Tibial nerve (tissue), 4 donors: ENCODE measurements around the gene SKAP1. TPM values are rescaled to one million over a fixed set of nuclear protein-coding genes. Genes with fewer than 3 reads are reported as not detected.

Source experiments
- DNase-seq, 2 donors: peaks; one replicate each; pipeline ENCODE4 v3.0.0-alpha.2; 2019; ENCODE audit warnings: low spot score in 2 of 2
- H3K27ac ChIP-seq, 4 donors: fragments of 200-600 bp; sonication (generic) in 3 of 4; one replicate each; pipeline ENCODE4 v1.5.1; 2017 to 2019; ENCODE audit warnings: mild to moderate bottlenecking in 1 of 4
- H3K27me3 ChIP-seq, 2 donors: fragments of 200-600 bp; sonication (generic) in 1 of 2; one replicate each; pipeline versions ENCODE4 v1.5.1 to v1.6.0; 2017 to 2019
- H3K36me3 ChIP-seq, 3 donors: fragments of 200-600 bp; sonication (generic); one replicate each; pipeline ENCODE4 v1.5.1; 2018 to 2019
- H3K4me1 ChIP-seq, 4 donors: fragments of 200-600 bp; sonication (generic) in 3 of 4; one replicate each; pipeline ENCODE4 v1.5.1; 2017 to 2019
- H3K4me3 ChIP-seq, 4 donors: fragments of 200-600 bp; sonication (generic) in 3 of 4; one replicate each; pipeline ENCODE4 v1.5.1; 2017 to 2019; ENCODE audit warnings: mild to moderate bottlenecking in 1 of 4, moderate library complexity in 1 of 4
- H3K9me3 ChIP-seq, 4 donors: fragments of 200-600 bp; sonication (generic) in 3 of 4; one replicate each; pipeline ENCODE4 v1.5.1; 2017 to 2019
- EP300 ChIP-seq, 2 donors: sonication (generic); formaldehyde crosslinking; IDR thresholded peaks; one replicate each; pipeline ENCODE4 v1.6.1; 2017; ENCODE audit warnings: antibody characterized with exemption in 2 of 2, mild to moderate bottlenecking in 1 of 2
- POLR2A ChIP-seq, 2 donors: fragments of 450-650 bp; IDR thresholded peaks; one replicate each; pipeline ENCODE4 v1.6.1; 2017; ENCODE audit warnings: antibody characterized with exemption in 2 of 2, mild to moderate bottlenecking in 2 of 2, moderate library complexity in 2 of 2
- WGBS, 2 donors: methylation state at CpG; one replicate each; pipeline ENCODE4 v1.1.5; 2018; 5-methylcytosine and 5-hydroxymethylcytosine counted together
- total RNA-seq, 4 donors: library from RNA; depleted of rRNA; stranded (reverse); fragments of >200 nt; gene quantifications; one replicate each; pipeline ENCODE4 v1.1.0, GENCODE V29; 2016
- TF ChIP-seq, protein P1 (sequence below), 5 experiments: fragments of 200-600 bp in 3 of 5; fragments of 450-650 bp in 2 of 5; sonication (generic) in 3 of 5; IDR thresholded peaks; one replicate each; pipeline ENCODE4 v1.5.1; 2016 to 2019; ENCODE audit warnings: antibody characterized with exemption in 5 of 5, mild to moderate bottlenecking in 3 of 5, moderate library complexity in 2 of 5

The SKAP1 gene
- total RNA-seq, 4 donors from 2014 or later: 0.59 to 2.0 (median 1.3) TPM

DNA sequence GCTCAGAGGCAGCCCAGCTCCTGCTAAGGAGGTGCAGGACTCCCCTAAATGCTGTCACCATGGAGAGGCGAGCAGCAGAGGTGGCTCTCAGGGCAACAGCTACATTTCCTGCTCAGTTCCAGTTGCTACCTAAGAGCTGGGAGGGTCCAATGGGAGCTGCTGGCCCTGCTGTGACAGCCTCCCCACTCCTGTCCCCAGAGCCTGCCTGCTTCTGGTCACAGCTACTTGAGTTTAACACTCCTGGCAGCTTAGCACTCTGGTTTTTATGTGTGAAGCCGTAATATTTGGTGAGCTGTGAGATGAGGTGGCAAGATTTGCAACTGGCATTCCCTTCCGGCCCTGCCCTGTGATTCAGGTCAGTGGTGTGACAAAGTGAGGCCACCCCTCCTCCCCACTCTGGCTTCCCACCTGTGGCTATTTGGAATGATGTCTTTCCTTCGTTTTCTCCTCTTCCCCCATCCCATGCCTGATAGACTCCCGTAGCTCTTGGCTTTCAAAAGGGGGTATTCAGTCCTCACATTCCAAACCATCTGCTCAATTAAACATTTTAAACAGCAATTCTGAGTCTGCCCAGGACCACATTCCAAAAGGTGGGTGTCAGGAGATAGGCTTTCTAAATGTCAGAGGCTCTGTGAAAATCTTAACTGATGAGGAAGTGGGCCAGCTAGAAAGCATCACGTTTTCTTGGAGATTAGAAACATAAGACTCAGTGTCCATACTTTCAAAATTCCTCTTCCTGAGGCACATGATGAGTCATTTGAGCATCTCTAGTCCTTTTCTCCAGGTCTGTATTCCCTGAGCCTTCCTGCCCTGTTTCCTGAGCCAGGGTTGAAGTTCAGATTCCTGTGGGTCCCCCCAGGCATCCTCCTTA lies 42.6 kb upstream of the SKAP1 start:
- Histone ChIP-seq H3K36me3 (no peaks in the 10 kb centered on the region), H3K9me3 (no peaks in the 10 kb centered on the region), H3K4me3 (no peak overlapping the region), H3K27ac (no peak overlapping the region), H3K4me1 (no peaks in the 10 kb centered on the region), H3K27me3 (peaks cover 0 to 20% of the 10 kb centered on the region in 2 donors)
- TF ChIP-seq POLR2A (IDR thresholded peaks at IDR 0.05) (no peak), EP300 (IDR thresholded peaks at IDR 0.05) (no peak)
- TF ChIP-seq, protein P1, sequence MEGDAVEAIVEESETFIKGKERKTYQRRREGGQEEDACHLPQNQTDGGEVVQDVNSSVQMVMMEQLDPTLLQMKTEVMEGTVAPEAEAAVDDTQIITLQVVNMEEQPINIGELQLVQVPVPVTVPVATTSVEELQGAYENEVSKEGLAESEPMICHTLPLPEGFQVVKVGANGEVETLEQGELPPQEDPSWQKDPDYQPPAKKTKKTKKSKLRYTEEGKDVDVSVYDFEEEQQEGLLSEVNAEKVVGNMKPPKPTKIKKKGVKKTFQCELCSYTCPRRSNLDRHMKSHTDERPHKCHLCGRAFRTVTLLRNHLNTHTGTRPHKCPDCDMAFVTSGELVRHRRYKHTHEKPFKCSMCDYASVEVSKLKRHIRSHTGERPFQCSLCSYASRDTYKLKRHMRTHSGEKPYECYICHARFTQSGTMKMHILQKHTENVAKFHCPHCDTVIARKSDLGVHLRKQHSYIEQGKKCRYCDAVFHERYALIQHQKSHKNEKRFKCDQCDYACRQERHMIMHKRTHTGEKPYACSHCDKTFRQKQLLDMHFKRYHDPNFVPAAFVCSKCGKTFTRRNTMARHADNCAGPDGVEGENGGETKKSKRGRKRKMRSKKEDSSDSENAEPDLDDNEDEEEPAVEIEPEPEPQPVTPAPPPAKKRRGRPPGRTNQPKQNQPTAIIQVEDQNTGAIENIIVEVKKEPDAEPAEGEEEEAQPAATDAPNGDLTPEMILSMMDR (IDR thresholded peaks at IDR 0.05): no peak
- no peak for DNase-seq
- WGBS, 2 donors: 44 to 49% methylated on average over 6 of the region's 6 CpGs

DNA sequence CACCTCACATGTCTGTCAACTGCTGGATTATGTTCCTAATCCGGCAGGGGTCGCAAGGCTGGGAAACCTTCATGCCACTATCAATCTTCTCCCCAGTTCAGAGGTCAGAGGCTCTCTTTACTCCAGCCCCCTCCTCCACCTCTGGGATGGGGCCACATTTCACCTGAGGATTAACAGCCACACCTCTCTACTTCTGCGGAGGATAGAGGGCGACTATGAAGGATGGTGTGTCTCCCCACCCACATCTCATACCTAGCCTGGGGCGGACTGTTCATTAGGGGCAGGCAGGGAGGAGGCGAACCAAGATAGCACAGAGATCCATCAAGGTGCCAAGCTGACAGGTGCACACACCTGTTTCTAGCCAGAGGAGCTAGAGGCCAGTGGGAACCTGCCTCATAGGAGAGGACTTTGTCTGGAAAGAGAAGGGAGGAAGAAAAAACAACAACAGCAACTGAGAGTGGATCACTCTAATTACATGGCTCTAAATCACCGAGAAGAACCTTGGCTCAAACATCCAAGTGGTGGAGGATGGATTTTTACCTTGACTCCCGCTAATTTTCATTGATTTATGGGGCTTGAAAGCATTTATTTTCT lies 41.9 kb upstream of the SKAP1 start:
- H3K36me3 ChIP-seq: no peaks in the 10 kb centered on the region
- no peaks in the 10 kb centered on the region for H3K9me3 ChIP-seq
- H3K4me3 ChIP-seq: no peak overlapping the region
- no peak for DNase-seq
- WGBS, 2 donors: 65 to 72% methylated on average over 8 of the region's 8 CpGs
- peaks cover 0 to 24% of the 10 kb centered on the region in 2 donors for H3K27me3 ChIP-seq
- H3K27ac ChIP-seq: no peak overlapping the region
- H3K4me1 ChIP-seq: no peaks in the 10 kb centered on the region
- TF ChIP-seq EP300 (IDR thresholded peaks at IDR 0.05) (no peak), POLR2A (IDR thresholded peaks at IDR 0.05) (no peak)
- TF ChIP-seq, protein P1 (IDR thresholded peaks at IDR 0.05): no peak

DNA sequence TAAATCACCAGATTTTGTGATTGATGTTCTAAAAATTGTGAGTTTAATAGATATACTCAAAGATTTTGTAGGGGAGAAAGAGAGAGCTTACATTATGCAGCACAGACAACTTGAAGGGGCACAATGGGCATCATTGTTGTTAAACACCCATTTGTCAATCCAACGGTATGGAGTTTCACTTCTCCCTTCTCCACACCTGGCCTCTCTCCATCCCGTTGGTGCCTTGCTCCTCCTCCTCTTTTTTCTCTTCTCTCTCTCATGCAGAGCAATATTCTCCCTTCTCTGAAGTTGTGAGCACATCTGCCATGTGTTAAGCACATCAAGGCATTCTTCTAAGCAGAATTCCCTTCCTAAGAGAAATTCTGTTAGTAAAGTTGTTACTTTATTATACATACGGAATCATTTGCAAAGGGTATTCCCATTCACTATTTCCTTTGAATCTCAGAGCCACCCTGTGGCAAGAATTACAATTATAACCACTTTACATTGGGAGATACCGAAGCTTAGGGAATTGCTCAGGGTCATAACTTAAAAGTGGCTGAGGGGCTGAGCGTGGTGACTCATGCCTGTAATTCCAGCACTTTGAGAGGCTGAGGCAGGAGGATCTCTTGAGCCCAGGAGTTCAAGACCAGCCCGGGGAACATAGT lies 40.5 kb upstream of the SKAP1 start:
- Histone ChIP-seq H3K27ac (no peak overlapping the region), H3K4me3 (no peak overlapping the region), H3K4me1 (no peaks in the 10 kb centered on the region), H3K36me3 (no peaks in the 10 kb centered on the region), H3K9me3 (no peaks in the 10 kb centered on the region), H3K27me3 (peaks cover 0 to 28% of the 10 kb centered on the region in 2 donors)
- no peak for DNase-seq
- WGBS, 2 donors: 28 to 37% methylated on average over 6 of the region's 6 CpGs
- TF ChIP-seq, protein P1 (IDR thresholded peaks at IDR 0.05): no peak
- no peak for TF ChIP-seq EP300 (IDR thresholded peaks at IDR 0.05)
- no peak for TF ChIP-seq POLR2A (IDR thresholded peaks at IDR 0.05)

DNA sequence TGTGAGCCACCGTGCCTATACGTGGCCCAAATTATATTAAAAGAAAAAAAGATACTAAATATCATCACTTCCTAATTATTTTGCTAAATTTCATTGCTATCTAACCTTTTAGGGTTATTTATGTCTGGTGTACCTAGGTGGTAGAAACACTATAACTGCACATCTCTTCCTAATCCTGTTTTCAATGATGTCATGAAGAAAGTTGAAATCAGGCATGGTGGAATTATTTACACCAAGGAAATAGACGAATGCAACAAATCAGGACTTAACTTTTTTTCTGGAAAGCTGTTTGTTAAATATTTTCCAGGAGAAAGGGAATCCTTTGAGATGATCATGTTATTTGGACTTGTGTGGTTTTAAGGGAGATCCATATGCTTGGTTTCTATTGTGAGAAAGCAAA lies 39.2 kb upstream of the SKAP1 start:
- DNase-seq: no peak
- H3K36me3 ChIP-seq: no peaks in the 10 kb centered on the region
- H3K4me1 ChIP-seq: no peaks in the 10 kb centered on the region
- H3K9me3 ChIP-seq: no peaks in the 10 kb centered on the region
- no peak overlapping the region for H3K27ac ChIP-seq
- TF ChIP-seq POLR2A (IDR thresholded peaks at IDR 0.05): no peak
- no peak for TF ChIP-seq EP300 (IDR thresholded peaks at IDR 0.05)
- TF ChIP-seq, protein P1 (IDR thresholded peaks at IDR 0.05): no peak
- no peak overlapping the region for H3K4me3 ChIP-seq
- 82 to 85% methylated on average over 3 of the region's 3 CpGs for WGBS, 2 donors
- H3K27me3 ChIP-seq: peaks cover 0 to 34% of the 10 kb centered on the region in 2 donors

DNA sequence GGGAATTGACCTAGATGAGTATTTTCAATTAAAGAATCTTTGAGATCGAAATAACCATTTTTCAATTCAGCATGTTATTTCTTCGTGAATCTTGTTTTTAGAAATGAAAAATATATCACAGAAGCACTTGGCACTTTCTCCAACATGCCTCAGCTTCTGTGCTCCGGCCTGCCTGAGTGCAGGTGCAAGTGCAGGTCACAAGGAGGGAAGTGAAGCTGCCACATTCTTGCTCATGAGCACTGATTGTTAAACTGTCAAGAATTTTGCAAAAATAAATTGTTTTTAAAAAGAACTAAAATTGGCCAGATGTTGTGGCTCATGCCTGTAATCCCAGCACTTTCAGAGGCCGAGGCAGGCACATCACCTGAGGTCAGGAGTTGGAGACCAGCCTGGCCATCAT lies 38.3 kb upstream of the SKAP1 start:
- H3K9me3 ChIP-seq: no peaks in the 10 kb centered on the region
- H3K27me3 ChIP-seq: peaks cover 0 to 34% of the 10 kb centered on the region in 2 donors
- no peaks in the 10 kb centered on the region for H3K36me3 ChIP-seq
- H3K4me1 ChIP-seq: no peaks in the 10 kb centered on the region
- 84 to 87% methylated on average over 4 of the region's 4 CpGs for WGBS, 2 donors
- DNase-seq: no peak
- no peak overlapping the region for H3K4me3 ChIP-seq
- TF ChIP-seq POLR2A (IDR thresholded peaks at IDR 0.05): no peak
- TF ChIP-seq EP300 (IDR thresholded peaks at IDR 0.05): no peak
- TF ChIP-seq, protein P1 (IDR thresholded peaks at IDR 0.05): no peak
- no peak overlapping the region for H3K27ac ChIP-seq
